Prostate gland (tissue), 2 donors: Measurements from ENCODE around the gene CCDC14. TPM values are rescaled to one million over a fixed set of nuclear protein-coding genes. Genes with fewer than 3 reads are reported as not detected.

Experiments used
- DNase-seq: peaks from one replicate; pipeline ENCODE4 v3.0.0-alpha.2; 2019; ENCODE audit warnings: low spot score
- H3K27ac ChIP-seq, 2 donors: fragments of 200-600 bp; sonication (generic); 2 replicates each; pipeline ENCODE4 v1.5.1; 2017 to 2019
- H3K27me3 ChIP-seq: fragments of 200-600 bp; sonication (generic); replicated peaks from 2 replicates; pipeline ENCODE4 v1.5.1; 2019; ENCODE audit not compliant: insufficient read depth
- H3K36me3 ChIP-seq, 2 donors: fragments of 200-600 bp; sonication (generic); 1 replicate in 1 of 2; 2 replicates in 1 of 2; pipeline versions ENCODE4 v1.5.1 to v1.8.1; 2017 to 2019
- H3K4me1 ChIP-seq: fragments of 200-600 bp; sonication (generic); replicated peaks from 2 replicates; pipeline ENCODE4 v1.5.1; 2019
- H3K4me3 ChIP-seq, 2 donors: fragments of 200-600 bp; sonication (generic); 2 replicates each; pipeline ENCODE4 v1.5.1; 2017 to 2019
- H3K9me3 ChIP-seq: fragments of 200-600 bp; sonication (generic); 2 replicates; pipeline ENCODE4 v1.5.1; 2017
- POLR2A ChIP-seq: fragments of 450-650 bp; IDR thresholded peaks from one replicate; pipeline ENCODE4 v1.6.1; 2016; ENCODE audit warnings: antibody characterized with exemption, mild to moderate bottlenecking
- POLR2AphosphoS5 ChIP-seq: sonication (generic); formaldehyde crosslinking; IDR thresholded peaks from one replicate; pipeline ENCODE4 v1.6.1; 2017; ENCODE audit warnings: antibody characterized with exemption
- WGBS: methylation state at CpG from one replicate; pipeline ENCODE4 v1.1.5; 2018; 5-methylcytosine and 5-hydroxymethylcytosine counted together
- intact Hi-C: fragments of 100-400 bp; cut with DNase I; formaldehyde crosslinking; loops from one replicate; pipeline ENCODE4 v1.14.2; 2022
- total RNA-seq, 2 donors: library from RNA; depleted of rRNA; stranded (reverse); fragments of >200 nt; gene quantifications; one replicate each; pipeline ENCODE4 v1.1.0, GENCODE V29; 2016
- TF ChIP-seq, protein P1 (sequence below), 4 experiments: fragments of 200-600 bp in 2 of 4; fragments of 450-650 bp in 2 of 4; sonication (generic) in 2 of 4; IDR thresholded peaks; 1 replicate in 3 of 4; 2 replicates in 1 of 4; pipeline ENCODE4 v1.5.1; 2016 to 2019; ENCODE audit warnings: antibody characterized with exemption in 4 of 4, mild to moderate bottlenecking in 2 of 4, moderate library complexity in 2 of 4

CCDC14 gene
- total RNA-seq, 2 donors from 2014 or later, result 19.0 to 44.9 TPM

DNA sequence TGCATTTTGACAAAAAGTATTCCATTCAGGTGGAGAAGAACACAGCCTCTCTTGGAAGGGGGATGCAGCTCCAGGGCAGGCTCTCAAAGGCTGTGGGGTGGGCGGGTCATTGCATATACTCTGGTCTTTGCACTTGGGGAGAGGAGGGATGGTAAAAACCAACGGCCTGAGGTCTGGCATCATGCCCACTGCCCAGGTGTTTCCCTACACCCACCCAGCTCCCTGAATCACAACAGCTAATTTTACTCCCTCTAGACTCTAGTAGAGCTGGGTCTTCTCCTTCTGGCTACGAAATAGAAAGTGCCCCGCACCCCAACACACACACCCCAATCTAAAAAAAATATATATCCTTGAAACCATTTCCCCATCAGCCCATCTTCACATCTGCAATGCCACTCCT lies 77.9 kb downstream of the CCDC14 start:
- TF ChIP-seq, protein P1, sequence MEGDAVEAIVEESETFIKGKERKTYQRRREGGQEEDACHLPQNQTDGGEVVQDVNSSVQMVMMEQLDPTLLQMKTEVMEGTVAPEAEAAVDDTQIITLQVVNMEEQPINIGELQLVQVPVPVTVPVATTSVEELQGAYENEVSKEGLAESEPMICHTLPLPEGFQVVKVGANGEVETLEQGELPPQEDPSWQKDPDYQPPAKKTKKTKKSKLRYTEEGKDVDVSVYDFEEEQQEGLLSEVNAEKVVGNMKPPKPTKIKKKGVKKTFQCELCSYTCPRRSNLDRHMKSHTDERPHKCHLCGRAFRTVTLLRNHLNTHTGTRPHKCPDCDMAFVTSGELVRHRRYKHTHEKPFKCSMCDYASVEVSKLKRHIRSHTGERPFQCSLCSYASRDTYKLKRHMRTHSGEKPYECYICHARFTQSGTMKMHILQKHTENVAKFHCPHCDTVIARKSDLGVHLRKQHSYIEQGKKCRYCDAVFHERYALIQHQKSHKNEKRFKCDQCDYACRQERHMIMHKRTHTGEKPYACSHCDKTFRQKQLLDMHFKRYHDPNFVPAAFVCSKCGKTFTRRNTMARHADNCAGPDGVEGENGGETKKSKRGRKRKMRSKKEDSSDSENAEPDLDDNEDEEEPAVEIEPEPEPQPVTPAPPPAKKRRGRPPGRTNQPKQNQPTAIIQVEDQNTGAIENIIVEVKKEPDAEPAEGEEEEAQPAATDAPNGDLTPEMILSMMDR (IDR thresholded peaks at IDR 0.05), result no peak
- TF ChIP-seq POLR2AphosphoS5 (no peak), POLR2A (no peak)
- no peaks in the 10 kb centered on the region for H3K27me3 ChIP-seq
- H3K36me3 ChIP-seq, result no peaks in the 10 kb centered on the region
- intact Hi-C loops, result loop anchor here (10.0 kb wide), 1 partner anchor 228 kb away; no protein-coding TSS in a partner anchor
- H3K27ac ChIP-seq, result no peak overlapping the region
- no peak for DNase-seq
- H3K9me3 ChIP-seq, result no peaks in the 10 kb centered on the region
- no peaks in the 10 kb centered on the region for H3K4me1 ChIP-seq
- peak overlapping the region; percentile 35 to 41 for H3K4me3 ChIP-seq
- WGBS, result 59% methylated on average over 4 of the region's 4 CpGs

DNA sequence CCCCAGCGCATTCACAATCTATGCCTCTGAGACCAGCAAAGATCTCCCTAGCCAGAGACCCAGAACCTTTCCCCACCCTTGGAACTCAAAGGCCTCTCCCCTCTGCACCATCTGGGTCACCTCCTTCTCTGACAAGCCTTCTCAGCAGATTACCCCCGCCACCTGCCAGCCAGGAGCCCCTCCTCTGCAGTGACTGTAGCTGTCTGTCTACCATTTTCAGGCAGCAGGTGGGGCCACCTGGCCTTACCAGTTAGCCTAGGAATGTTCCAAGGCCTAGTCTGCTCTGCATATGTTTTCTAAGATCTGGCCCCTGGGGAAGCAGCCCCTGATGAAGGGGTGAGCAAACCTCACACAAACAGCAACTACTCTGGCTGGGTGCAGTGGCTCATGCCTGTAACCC lies 79.3 kb downstream of the CCDC14 start:
- DNase-seq, result no peak
- H3K27me3 ChIP-seq, result no peaks in the 10 kb centered on the region
- 97% methylated on average over 2 of the region's 2 CpGs for WGBS
- H3K4me3 ChIP-seq, result no peak overlapping the region
- intact Hi-C loops, result loop anchor here (10.0 kb wide), 1 partner anchor 227 kb away; no protein-coding TSS in a partner anchor
- H3K36me3 ChIP-seq, result no peaks in the 10 kb centered on the region
- no peaks in the 10 kb centered on the region for H3K4me1 ChIP-seq
- H3K27ac ChIP-seq, result no peak overlapping the region
- no peaks in the 10 kb centered on the region for H3K9me3 ChIP-seq
- TF ChIP-seq POLR2A (no peak), POLR2AphosphoS5 (no peak)
- TF ChIP-seq, protein P1 (IDR thresholded peaks at IDR 0.05), result no peak

DNA sequence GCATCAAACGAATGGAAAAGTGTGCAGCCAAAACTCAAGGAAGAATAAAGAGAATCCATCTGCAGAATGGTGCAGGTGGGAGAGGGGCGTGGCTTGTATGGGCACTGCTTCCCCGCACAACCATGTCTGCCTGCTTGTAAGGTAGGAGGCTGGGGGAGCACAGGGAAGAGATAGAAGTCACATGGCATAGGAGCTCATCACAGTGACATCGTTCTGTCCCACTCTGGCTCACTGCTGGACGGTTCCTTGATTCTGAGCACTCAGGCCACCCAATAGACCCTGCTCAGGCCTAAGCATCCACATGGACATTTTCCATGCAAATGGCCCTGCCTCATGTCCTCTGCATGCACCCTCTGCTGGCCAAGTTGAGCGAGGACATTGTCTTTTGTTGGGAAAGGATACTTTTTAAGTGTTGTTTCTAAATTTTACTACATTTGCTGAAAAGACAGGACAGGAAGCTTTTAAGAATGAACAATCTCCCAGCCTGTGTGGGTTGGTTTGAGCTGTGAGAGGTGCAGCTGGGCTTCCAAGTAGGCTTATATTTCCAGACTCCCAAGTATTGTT lies 79.9 kb downstream of the CCDC14 start:
- TF ChIP-seq, protein P1 (IDR thresholded peaks at IDR 0.05), result no peak
- no peak for TF ChIP-seq POLR2A
- TF ChIP-seq POLR2AphosphoS5, result no peak
- Histone ChIP-seq H3K4me3 (no peak overlapping the region), H3K9me3 (no peaks in the 10 kb centered on the region), H3K27ac (no peak overlapping the region), H3K27me3 (no peaks in the 10 kb centered on the region), H3K4me1 (no peaks in the 10 kb centered on the region), H3K36me3 (no peaks in the 10 kb centered on the region)
- 72% methylated on average over 6 of the region's 6 CpGs for WGBS
- no peak for DNase-seq
- intact Hi-C loops, result loop anchor here (10.0 kb wide), 1 partner anchor 226 kb away; no protein-coding TSS in a partner anchor

DNA sequence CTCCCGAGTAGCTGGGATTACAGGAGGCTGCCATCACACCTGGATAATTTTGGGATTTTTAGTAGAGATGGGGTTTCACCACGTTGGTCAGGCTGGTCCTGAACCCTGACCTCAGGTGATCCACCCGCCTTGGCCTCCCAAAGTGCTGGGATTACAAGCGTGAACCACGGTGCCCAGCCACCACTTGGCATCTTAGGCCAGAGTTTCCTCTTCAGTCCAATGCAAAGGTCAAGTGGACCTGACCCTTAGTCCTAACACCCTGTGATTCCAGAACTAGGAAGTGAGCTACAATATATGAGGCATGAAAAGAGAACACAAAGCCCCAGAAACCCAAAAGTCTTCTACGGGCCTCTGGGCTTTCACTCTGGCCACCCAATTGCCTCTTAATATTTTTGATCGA lies 82.2 kb downstream of the CCDC14 start:
- intact Hi-C loops, result no loop called here
- H3K4me1 ChIP-seq, result no peaks in the 10 kb centered on the region
- 92% methylated on average over 7 of the region's 7 CpGs for WGBS
- no peaks in the 10 kb centered on the region for H3K27me3 ChIP-seq
- no peak for DNase-seq
- H3K27ac ChIP-seq, result no peak overlapping the region
- no peak for TF ChIP-seq POLR2A
- no peak for TF ChIP-seq POLR2AphosphoS5
- TF ChIP-seq, protein P1 (IDR thresholded peaks at IDR 0.05), result no peak
- H3K4me3 ChIP-seq, result no peak overlapping the region
- H3K9me3 ChIP-seq, result no peaks in the 10 kb centered on the region
- H3K36me3 ChIP-seq, result no peaks in the 10 kb centered on the region

DNA sequence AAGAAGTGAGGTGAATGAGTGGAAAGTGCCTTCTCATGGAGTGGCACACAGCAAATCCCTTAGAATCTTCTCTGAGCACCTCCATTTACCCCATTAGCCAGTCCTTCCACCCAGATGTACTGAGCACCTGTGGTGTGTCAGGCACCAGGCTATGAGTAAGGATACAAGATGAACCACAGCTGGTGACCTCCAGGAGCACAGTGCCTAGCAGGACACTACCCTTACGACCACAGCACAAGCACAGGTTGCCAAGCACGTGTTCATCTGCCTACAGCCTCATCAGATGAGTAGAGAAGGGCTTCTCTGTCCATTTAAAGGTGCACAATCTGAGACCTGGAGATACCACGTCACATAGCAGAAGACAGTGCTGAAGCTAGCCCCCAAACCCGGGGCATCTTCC lies 83.1 kb downstream of the CCDC14 start:
- intact Hi-C loops, result no loop called here
- Histone ChIP-seq H3K27ac (no peak overlapping the region), H3K4me1 (no peaks in the 10 kb centered on the region), H3K4me3 (no peak overlapping the region), H3K27me3 (no peaks in the 10 kb centered on the region), H3K9me3 (no peaks in the 10 kb centered on the region), H3K36me3 (no peaks in the 10 kb centered on the region)
- 89% methylated on average over 4 of the region's 4 CpGs for WGBS
- TF ChIP-seq POLR2AphosphoS5, result no peak
- TF ChIP-seq POLR2A, result no peak
- TF ChIP-seq, protein P1 (IDR thresholded peaks at IDR 0.05), result no peak
- DNase-seq, result no peak
